HG03432 (cell line): Measurements from ENCODE around the gene RABGAP1L.
"Not testable (repeated sequence)": the region's sequence is repeated elsewhere in the genome, so short reads cannot be mapped to it uniquely, and the experiment has no call there.

Experiments
- ATAC-seq: cut with Tn5 transposase; IDR thresholded peaks from one replicate; pipeline ENCODE4 v1.9.1; 2021; ENCODE audit warnings: mild to moderate bottlenecking, moderate library complexity; ENCODE audit not compliant: unreplicated experiment

The RABGAP1L gene

DNA sequence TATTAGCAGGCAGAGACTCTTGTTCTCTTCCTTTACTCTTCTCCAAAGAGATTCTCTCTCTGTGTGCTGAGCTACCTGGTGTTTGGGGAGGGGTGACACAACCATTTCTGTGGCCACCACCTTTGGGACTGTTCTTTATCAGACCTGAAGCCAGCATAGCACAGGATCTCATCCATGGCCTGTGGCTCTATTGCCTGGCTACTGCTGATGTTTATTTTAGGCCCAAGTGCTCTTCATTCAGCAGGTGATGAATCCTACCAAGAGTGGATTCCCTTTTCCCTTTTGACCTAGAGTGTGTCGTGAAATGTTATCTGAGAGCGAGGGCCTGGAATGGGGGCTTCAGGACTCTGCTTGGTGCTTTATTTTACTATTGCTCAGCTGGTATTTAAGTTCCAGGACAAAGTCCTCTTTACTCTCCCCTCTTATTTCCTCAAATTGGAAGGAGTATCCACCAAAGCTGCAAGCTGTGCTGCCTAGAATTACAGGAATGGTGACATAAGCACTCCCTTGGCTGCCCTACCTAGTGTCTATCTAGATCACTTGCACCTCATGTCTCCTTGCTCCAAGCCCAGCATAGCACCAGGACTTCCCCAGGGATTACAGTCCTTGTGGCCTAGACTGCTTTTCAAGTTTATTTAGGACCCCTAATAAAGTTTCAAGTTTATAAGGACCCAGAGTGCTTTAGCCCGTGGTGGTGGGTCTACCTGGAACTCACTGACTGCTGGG is 193.7 kb downstream of the RABGAP1L start:
- no peak for ATAC-seq

DNA sequence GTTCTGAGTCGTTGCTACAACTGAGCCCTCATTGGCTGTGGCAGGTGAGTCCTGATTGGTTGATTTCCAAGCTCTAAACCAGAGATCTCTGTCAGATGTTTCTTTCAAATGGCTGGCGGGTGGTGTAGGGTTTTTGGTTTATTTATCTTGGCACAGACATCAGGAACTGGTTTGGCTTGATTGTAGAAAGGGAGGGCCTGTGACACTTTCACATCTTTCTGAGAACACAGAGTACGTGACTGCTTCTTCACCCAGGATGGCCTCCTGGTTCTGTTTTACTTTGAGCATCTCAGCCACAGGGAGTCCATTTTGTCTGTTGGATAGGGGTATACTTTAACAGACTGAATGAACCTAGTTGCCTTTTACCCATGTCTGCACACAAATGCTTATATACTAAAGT is 199.0 kb downstream of the RABGAP1L start:
- no peak for ATAC-seq

DNA sequence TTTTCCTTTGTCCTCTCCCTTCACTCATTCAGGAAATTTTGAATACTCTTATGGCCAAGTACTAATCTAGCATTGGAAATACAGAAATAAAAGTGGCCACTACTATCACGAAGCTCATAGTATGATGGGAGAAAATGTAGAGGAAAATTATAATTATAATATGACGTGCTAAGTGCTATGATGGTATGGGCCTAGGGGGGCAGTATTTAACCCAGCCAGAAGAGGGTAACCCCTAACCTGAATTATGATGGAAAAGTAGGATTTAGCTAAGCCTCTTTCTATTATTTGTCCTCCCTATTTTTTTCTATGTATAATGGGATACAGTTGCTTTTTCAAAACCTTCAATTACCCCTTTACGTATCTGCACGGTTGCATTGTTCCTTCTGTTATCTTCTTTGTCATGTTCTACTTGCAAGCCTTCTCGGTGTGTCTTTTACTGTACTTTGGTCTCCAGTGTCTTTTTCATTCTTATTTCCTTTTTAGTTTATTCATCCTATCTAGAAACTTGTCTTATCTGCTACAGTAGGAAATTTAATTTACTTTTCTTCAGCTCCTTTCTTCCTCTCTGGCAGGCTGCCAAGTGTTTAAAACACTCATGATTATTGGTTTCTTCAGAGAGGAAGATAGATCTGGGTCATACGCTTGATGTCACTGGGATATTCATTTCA is 199.6 kb downstream of the RABGAP1L start:
- no peak for ATAC-seq

DNA sequence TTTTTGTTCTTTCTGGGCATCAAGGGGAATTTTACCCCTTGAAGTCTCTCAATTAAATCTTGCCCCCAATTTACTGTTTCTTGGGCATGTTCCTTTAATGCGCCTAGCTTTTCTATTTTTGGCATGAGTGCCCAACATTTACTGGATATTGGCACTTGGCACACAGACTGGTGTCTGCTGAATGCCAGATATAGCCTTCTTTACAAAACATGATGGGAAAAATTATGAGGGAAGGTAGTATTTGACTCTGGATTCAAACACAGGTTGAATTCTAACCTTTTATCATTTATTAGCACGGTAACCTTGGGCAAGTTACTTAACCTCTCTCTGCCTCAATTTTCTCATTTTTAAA is 200.1 kb downstream of the RABGAP1L start:
- ATAC-seq, result no peak

DNA sequence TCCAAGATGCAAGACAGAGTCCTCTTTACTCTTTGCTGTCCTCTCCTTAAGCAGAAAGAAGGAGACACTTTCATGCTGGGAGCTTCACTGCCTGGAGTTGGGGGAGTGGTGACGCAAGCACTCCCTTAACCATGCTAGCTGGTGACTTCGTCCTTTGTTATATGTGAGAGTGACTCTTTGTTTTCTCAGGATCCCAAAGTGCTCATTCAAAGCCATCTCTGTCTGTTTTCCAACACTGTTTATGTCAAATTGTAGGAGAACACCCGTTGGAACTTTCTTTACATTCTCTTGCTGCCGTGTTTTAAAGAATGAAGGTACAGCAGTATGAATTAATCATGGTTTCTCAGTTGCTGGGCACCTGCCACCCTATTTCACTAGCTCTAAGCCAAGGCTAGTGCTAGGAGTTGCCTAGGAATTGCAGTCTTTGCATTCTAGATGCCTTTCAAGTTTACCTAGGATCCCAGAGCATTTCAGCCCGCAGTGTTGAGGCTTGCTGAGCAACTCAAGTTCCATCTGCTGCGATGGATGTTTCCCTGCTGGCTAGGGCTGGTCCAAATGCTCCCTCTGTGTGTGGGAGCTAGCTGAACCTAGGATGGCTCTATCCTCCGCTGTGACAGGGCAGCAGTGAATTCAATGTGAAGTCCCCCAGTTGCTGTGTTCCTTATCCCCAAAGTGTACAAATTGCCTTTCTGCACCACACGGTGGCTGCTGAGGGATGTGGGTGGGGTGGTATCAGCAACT is 205.8 kb downstream of the RABGAP1L start:
- no peak for ATAC-seq

DNA sequence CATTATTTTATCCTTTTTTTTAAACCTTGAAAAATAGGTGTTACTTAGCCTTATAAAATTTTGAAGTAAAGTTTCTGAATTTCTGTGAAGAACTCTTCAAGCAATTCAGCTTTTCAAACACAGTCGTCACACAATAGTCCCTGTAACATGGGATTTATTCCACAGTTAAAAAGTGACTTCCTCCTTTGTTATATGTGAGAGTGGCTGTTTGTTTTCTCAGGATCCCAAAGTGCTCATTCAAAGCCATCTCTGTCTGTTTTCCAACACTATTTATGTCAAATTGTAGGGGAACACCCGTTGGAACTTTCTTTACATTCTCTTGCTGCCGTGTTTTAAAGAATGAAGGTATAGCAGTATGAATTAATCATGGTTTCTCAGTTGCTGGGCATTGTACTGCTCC is 207.6 kb downstream of the RABGAP1L start:
- ATAC-seq, result no peak

DNA sequence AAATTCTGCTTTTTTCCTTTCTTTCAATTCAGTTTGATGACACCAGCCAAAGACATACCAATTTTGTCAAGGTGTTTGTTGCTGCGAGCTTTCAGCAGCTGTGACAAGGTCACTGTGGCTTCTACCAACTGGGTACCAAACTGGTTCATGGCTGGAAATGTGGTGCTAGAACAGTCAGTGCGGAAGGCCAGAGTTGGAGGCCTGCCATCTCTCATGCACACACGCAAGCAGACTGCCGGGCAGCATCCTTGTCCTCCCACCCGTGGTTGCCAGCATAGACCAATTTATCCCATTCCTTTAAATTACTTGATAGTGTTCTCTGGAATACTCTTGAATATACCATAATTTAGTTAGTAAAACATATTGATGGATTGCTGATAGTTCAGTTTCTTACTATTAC is 208.6 kb downstream of the RABGAP1L start:
- ATAC-seq, result no peak

DNA sequence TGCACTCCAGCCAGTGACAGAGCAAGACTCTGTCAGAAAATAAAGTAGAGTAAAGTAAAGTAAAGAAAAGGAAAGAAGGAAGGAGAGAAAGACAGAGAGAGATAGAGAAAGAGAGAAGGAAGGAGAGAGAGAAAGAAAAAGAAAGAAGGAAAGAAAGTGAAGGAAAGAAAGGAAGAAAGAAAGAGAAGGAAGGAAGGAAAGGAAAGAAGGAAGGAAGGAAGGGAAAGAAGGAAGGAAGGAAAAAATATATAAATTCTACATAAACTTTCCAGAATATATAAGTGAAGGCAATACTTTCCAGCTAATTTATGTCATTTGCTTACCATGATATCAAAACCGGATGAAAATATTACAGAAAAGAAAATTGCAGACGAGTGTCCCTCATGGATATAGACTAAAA is 216.7 kb downstream of the RABGAP1L start:
- ATAC-seq, result no peak

DNA sequence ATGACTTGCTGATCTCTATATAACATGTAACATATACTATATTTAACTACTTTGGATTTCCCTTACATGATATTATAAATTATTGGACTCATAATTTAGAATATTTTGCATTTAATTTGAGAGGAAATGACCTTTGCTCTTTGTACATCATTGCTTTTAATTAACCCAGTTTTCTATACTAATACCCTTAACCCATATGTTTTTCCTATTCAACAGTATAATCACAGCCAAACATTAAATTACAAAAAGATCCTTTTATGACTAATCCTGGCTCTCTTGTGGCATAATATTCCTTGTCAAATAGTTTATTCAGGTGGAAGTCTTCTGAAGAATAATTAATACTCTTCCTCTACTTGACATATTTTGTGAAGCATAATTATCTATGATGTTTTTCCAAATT is 232.4 kb downstream of the RABGAP1L start:
- ATAC-seq, result no peak

DNA sequence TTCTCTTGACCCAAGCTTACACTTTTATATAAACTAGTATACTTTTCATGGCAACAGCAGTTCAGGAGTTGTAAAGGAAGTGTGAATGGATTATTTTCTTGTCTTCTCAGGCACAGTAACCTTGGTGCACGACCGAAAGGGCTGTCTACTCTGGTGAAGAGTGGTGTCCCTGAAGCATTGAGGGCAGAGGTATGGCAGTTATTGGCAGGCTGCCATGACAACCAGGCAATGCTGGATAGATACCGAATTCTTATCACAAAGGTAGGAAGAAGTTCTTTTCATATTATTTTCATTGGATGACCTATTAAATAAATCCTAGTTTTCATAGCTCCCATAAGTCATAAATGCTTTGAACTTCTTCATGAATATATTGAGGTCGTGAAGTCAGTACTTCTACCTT is 234.6 kb downstream of the RABGAP1L start:
- ATAC-seq, result no peak

DNA sequence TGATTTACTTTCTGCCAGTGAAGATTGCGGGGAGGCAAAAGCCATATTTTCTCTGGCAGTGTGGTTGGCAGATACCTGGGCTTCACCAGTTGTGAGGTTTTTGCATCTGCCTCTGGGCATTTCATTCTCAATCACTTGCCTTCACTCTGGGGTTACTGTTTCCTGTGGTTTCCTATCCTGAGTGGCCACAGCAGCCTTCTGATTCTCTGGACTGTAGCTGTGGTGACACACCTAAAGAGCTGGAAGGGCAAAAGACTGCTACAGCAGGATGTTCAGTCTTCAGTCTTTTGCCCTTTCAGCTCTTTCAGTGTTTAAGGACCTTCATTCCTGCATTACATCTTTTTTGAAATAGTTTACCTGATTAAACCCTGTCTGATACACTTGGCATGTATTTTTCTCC is 237.9 kb downstream of the RABGAP1L start:
- no peak for ATAC-seq

DNA sequence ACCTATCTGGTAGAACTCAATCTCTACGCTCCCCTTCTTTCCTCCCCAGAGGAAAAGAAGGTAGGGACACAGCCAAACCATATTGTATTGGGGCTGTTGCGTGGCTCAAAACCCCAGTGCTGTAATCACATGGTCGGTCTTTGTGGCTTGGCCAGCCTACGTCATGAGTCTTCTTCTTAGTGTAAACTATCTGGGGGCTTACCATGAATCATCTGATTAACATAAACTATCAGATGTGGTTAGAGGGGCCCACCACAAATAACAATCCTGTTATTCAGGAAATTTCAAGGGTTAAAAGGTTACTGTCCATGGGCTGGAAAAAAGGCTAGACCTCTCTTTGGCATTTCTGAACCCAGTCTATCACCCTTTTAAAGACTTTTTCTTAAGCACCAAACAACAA is 238.9 kb downstream of the RABGAP1L start:
- no peak for ATAC-seq

DNA sequence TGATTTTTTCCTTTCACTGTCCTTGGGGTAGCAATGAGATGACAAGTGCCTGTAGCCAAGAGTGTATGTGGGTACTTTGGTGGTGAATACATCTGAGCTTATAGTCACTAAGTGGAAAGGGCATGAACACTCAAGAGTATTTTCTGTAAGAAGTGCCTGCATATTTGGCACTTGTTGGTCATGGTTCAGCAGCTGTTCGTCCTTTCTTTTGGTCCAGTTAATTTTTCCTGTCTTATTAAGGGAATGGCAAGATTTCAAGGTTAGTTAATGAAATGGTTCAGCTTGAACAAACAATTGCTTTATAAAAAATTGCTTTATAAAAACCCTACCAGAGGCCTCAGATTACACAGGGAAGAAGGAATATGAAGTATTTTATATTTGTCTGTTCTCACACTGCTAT is 239.9 kb downstream of the RABGAP1L start:
- ATAC-seq, result no peak

DNA sequence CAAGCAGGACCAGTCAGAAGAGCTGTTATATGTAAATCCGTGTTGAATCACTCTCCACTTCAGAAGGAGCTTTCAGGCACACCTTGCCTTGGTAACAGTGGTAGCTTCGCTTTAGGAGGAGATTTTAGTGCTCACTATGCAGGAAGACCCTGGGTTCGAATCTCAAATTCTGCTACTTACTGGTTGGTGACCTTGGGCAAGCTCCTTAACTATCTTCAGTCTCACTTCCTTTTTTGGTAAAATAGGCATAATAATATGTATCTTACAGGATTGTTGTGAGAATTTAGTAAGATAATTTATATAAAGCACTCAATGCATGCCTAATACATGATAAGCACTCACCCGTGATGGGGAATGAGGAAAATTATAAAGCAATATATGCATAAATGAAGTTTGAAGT is 241.8 kb downstream of the RABGAP1L start:
- ATAC-seq, result no peak

DNA sequence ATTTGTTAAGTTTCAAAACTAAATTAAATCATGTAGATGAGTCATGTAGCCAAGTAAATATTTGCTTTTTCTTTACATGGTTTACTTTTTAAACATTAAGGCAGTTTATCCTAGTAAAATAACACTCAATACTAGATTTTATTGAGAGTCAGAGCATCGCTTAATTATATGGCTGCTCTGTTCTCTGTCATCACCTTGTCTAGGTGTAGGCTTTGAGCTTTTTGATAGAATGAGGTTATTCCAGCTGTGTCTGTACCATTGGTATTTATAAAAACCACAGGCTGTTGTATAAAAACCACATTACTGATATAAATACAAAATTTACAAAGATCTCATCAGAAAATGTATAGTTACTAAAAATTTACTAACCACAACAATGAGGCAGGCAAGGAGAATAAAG is 245.9 kb downstream of the RABGAP1L start:
- no peak for ATAC-seq

DNA sequence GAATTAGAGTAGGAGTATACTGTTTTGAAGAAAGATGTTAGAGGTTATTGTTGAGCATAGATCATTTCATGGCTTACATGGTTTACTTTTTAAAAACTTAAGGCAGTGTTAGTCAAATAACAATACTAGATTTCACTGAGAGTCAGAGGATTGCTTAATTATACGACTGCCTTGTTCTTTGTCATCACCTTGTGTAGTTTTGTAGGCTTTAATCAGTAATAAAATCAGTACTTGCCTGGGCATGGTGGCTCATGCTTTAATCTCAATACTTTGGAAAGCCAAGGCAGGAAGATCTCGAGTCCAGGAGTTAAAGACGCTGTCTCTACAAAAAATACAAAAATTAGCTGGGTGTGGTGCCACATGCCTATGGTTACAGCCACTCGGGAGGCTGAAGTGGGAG is 247.1 kb downstream of the RABGAP1L start:
- no peak for ATAC-seq

DNA sequence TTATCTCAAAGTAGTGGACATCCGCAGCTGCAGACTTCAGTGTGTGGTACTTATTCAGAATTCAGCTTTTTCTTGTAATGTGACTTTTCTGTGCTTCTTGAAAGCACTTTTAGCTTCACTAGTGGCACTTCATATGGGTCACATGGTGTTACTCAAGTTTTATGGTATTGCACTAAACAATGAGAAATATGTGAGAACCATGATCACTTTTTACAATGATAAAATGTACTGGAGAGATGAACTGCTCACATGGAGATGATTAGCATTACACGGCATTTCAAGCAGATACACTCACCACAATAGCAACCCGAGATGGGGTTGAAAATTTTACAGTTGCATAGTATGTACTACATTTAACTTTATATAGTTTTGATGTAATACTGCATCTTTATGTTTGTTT is 248.3 kb downstream of the RABGAP1L start:
- ATAC-seq, result no peak

DNA sequence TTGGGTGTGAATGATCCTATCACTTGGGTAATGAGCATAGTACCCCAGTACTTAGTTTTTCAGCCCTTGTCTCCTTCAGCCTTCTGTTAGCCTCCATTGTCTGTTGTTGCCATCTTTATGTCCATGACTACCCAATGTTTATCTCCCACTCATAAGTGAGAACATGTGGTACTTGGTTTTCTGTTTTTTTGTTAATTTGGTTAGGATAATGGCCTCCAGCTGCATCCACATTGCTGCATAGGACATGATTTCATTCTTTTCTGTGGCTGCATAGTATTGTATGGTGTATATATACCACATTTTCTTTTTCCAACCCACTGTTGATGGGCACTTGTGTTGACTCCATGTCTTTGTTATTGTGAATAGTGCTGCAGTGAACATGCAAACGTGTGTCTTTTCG is 248.8 kb downstream of the RABGAP1L start:
- ATAC-seq, result no peak

DNA sequence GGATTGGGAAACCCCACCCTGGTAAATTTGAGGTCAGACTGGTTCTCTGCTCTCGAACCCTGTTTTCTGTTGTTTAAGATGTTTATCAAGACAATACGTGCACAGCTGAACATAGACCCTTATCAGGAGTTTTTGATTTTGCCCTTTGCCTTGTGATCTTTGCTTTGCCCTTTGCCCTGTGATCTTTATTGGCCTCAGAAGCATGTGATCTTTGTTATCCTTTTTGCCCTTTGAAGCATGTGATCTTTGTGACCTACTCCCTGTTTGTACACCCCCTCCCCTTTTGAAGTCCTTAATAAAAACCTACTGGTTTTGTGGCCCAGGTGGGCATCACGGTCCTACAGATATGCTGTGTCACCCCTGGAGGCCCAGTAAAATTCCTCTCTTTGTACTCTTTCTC is 250.5 kb downstream of the RABGAP1L start:
- ATAC-seq, result not testable (repeated sequence)

DNA sequence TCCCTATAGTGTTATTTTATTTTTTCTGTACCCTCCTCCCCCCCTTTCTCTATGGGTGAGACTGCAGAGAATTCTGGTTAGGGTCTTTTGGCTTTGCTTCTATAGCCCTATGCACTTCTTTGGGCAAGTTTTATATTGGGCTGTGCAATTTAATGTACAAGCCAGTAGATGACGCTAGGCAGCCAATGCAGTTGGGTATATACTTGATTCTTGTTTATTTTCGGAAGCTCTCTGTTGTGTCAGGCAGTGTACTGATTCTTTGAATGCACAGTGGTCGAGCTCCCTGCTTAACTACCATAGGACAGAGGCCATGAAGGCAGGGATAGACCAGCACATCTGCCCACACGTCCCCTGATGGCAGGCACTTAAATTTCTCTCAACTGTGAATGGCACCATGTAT is 254.3 kb downstream of the RABGAP1L start:
- ATAC-seq, result no peak

DNA sequence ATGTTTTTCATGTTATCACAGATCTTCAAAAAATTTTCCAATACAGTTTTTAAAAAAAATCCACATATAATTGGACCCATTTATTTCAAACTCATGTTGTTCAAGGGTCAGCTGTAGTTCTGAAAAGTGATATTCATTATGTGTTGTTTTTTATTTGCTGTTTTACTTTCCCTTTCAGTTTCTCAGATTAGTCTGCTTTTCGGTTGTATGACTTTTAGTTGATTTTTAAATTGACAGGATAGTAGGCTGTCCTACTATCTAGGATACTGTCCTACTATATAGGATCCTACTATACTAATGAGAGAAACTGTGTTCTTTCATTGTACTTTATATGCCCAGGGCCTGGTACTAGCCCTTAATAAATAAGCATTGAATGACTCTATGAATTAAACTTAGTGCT is 254.9 kb downstream of the RABGAP1L start:
- ATAC-seq, result no peak

DNA sequence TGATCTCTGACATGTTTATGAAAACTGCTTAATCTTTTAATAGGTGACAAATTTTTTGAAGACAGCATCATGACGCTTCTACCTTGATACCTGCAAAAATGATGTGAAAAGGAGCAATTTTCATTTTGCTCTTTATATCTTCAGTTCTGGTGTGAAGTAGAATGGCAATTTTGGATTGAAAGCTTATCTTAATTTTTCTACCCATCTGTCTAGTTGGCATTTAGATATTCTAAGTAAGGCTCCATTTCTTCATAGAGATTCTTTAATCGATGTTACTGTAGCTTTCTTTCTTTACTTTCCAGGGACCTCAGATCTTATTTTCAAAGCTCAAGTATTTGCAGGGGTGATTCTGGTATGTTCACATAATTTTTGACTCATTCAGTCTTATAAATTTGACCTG is 256.2 kb downstream of the RABGAP1L start:
- no peak for ATAC-seq
